HG02610 (cell line): ENCODE data around the gene TRPM1.

Experiments used
- ATAC-seq: cut with Tn5 transposase; IDR thresholded peaks from one replicate; pipeline ENCODE4 v1.9.1; 2021; ENCODE audit warnings: mild to moderate bottlenecking, moderate library complexity; ENCODE audit not compliant: unreplicated experiment

TRPM1 gene

GRCh38 chr15:31084176-31084575 lies 17.3 kb downstream of the TRPM1 start:
- no peak for ATAC-seq

- no peak for ATAC-seq
Observed at GRCh38 chr15:31083370-31083780, 18.1 kb downstream of the TRPM1 start.

DNA sequence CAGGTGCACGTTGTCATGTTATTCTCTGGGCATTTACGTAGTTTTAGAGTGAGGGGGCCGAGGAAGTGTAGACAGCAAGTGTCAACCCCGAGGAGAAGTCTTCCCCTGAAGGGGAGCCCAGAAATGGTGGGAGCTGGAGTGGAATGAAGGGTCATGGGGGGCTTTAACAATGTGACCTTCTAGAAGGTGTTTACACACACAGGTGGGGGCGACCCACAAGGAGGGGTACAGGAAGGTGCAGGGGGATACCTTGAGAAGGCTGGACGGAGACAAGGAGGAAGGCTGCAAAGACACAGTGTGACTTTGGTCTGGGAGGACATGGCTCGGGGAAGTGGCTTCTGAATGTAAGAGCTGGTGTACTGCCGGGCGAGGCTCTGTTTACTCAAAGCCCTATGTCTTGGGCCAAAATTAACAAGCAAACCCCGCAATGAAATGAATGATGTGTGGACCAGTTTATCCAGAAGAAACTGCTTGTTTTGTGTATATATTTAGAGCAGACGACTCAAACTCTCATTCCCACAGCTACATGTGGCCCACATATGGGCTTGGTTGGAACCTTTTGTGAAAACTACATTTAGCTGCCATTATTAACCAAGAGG lies 18.7 kb downstream of the TRPM1 start:
- no peak for ATAC-seq

- no peak for ATAC-seq
Observed at GRCh38 chr15:31081588-31082250, 19.8 kb downstream of the TRPM1 start.

GRCh38 chr15:31081056-31081455 lies 20.5 kb downstream of the TRPM1 start:
- no peak for ATAC-seq

GRCh38 chr15:31080591-31081014 lies 20.9 kb downstream of the TRPM1 start:
- ATAC-seq = no peak

DNA sequence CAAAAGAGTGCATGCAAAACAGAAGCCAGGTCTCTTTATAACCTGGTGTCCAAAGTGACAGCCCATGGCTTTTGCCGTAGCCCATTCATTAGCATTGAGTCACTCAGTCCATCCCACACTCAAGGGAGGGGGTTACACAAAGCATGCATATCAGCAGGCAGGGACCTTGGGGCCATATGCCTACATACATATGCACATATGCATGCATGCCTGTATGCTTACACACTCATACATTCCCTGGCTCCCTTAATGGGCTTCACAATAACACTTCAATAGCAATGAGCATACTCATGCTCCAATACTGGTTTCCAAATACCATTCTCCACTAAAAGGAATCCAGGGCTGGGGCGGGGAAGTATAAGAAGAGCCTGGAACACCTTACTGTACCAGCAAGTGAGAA lies 22.0 kb downstream of the TRPM1 start:
- ATAC-seq = no peak

GRCh38 chr15:31078471-31078870 lies 23.1 kb downstream of the TRPM1 start:
- ATAC-seq = no peak

- no peak for ATAC-seq
Observed at GRCh38 chr15:31077941-31078340, 23.6 kb downstream of the TRPM1 start.

- no peak for ATAC-seq
Observed at GRCh38 chr15:31077181-31077580, 24.3 kb downstream of the TRPM1 start.

DNA sequence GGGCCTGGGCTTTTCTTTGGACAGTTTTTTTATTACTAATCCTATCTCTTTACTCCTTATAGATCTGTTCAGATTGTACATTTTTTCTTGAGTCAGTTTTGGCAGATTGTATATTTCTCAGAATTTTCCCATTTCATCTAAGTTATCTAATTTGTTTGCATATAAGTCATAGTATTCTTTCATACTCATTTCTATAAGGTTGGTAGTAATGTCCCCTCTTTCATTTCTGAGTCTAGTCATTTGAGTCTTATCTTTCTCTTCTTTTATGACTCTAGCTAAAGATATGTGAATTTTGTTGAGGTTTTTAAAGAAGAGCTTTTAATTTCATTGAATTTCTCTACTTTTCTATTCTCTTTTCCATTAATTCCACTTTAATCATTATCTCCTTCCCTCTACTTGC lies 27.2 kb downstream of the TRPM1 start:
- ATAC-seq = no peak

GRCh38 chr15:31070867-31071266 lies 30.7 kb downstream of the TRPM1 start:
- ATAC-seq = no peak

DNA sequence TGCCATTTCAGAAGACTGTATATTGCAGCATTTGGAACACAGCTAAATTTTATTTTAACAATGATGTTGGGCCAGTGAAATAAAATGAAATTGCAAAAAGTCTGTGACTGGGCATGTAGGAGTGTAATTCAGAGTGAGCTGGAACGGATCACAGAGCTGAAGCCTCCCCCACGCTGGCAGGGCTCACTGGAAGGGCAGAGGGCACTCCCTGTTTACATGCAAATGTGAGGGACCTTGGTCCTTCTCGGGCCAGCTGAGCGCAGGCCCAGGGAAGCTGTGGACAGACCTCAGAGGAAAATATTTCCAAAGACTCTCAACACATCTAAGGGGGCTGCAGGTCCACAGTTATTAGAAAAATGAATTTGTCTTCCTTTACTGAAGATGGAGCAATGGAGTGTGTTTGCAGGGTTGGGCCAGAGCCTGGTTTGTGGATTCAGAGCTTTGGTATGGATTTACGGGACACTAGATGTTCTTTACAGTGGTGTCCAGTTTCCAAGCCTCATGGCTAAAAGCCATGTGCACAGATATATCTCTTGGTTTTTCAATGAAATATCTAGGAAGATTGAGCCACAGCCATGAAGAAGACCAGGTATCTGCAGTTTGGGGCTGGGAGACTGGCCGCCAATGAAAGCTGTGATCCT lies 32.0 kb downstream of the TRPM1 start:
- ATAC-seq = no peak

- ATAC-seq = no peak
Observed at GRCh38 chr15:31067890-31068603, 33.5 kb downstream of the TRPM1 start.

DNA sequence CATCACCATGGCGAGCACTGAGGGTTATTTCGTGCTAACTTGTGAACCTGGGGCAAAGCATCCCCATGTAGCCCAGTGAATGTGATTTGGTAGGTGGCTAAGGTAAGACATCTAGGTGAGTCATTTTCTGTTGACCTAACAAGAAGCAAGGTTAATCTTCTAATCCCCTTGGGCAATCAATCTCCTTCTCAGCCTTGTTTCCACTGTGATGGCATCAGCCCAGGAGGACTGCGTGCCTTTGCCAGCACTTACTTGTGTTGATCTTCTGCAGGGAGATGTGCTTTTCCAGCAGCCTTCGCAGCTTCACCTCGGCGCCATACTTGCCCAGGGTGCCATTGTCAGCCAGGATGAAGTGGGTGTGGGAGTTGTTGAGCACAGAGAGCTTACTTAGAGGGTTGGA lies 35.7 kb downstream of the TRPM1 start:
- no peak for ATAC-seq

- ATAC-seq = no peak
Observed at GRCh38 chr15:31062911-31063310, 38.6 kb downstream of the TRPM1 start.

GRCh38 chr15:31062310-31062847 lies 39.1 kb downstream of the TRPM1 start:
- peak; percentile 68 for ATAC-seq

DNA sequence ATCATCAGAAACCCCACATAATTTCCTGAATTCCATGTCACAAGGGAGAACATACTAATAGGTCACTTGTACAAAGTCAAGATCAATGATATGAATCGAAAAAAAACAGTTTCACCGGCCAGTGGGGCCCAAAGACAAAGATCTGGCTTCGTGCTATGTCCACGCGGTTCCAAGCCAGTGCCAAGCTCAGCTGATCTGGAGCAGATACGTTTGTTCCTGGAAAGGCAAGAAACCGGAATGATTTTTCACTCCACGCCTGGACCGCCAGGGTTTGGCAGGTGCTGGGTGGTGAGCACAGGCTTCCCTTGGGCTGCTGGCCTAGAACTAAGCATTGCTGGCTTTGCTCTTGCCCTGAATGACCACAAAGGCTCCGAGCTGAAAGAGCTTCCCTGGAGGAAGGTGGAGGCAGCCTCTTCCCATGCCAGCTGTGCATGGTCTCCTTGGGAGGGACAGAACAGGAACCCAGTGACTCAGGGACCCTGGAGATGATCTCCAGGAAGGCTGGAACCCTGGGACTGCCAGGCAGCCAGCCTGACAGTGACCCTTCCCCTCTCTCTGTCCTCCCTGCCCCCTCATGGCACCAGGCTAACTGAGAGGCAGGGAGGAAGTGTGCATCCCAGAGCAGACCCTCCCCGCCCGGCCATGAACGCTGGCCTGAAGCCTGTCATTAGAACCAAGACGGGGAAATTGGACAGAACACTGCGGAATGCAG lies 40.9 kb downstream of the TRPM1 start:
- no peak for ATAC-seq

DNA sequence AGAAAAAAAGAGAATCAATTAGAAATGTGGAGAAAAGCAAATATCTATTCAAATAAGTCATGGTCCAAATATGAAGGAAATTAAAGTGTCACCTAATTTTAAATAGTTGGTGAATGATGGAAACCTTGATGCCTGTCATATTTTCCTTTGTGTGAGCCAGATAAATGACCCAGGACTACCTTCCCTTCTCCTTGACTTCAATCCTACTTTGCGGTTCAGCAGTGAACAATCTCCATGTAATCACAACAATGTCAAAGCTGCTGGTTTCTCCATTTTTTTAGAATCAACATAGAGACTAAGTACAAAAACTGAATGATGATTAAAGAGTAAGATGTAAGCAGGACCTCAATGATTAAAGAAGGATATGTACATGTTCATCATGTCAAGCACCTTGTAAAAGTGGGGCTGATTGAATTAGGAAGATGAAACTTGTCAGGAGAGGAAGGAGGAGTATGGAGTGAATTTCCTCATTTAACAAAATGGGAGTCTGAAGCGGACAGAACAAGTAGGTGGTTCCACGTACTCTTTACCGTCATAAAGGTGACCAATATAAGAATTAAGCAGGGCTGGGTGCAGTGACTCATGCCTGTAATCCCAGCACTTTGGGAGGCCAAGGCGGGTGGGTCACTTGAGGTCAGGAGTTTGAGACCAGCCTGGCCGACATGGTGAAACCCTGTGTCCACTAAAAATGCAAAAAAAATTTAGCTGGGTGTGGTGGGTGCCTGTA lies 43.1 kb downstream of the TRPM1 start:
- ATAC-seq = no peak

DNA sequence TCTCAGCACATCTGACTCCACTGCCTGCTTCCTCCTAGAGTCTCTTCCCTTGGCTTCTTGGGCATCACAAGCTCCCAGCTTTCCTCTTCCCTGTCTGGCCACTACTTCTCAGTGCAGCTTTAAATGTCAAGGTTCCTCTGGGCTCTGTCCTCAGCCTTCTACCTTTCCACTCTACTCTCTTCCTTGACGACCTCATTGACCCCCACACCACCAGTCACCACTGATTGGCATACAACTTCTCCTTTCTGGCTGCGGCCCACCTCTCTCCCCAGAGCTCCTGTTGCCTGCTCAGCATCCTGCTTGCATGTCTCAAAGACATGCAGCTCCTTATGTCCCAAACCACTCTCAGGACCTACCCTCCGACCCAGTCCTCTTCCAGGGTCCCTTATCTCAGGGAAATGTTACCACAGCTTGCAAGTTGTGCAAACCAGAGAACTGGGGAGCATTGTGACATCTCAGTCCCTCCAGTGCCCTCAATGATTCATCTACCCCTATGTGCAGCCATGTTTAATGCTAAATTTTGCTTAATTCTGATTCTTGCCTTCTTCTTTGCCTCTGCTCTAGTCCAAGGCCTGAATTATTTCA lies 49.9 kb downstream of the TRPM1 start:
- ATAC-seq = no peak
